ENCODE measurements around the gene CCL27.

CCL27 gene

GRCh38 chr9:34623374-34624235, 38.9 kb downstream of the CCL27 start:
- in situ Hi-C loops (cut with MboI; ENCODE audit: low pct_unique_long_range_greater_than_20kb, low sequenced_read_pairs, unreplicated experiment) = no loop called here
- no peak for TF ChIP-seq CTCF (IDR thresholded peaks at IDR 0.05; ENCODE audit: extremely low read depth, insufficient read depth, missing control alignments)
- DNase-seq (ENCODE audit: low spot score) = no peak

GRCh38 chr9:34620061-34620994, 42.1 kb downstream of the CCL27 start, which contains the start of gene DCTN3:
Gene DCTN3 (minus strand): TSS chr9:34620495. CDS start chr9:34620464, 31 bp downstream.
- DNase-seq (ENCODE audit: low spot score) = peak; percentile 97
- in situ Hi-C loops (cut with MboI; ENCODE audit: low pct_unique_long_range_greater_than_20kb, low sequenced_read_pairs, unreplicated experiment) = no loop called here
- no peak for TF ChIP-seq CTCF (IDR thresholded peaks at IDR 0.05; ENCODE audit: extremely low read depth, insufficient read depth, missing control alignments)

- TF ChIP-seq CTCF (IDR thresholded peaks at IDR 0.05; ENCODE audit: extremely low read depth, insufficient read depth, missing control alignments) = no peak
- DNase-seq (ENCODE audit: low spot score) = no peak
- in situ Hi-C loops (cut with MboI; ENCODE audit: low pct_unique_long_range_greater_than_20kb, low sequenced_read_pairs, unreplicated experiment) = no loop called here
These were observed 47.3 kb downstream of the CCL27 start for GRCh38 chr9:34615132-34615531.

GRCh38 chr9:34612788-34613390, 49.6 kb downstream of the CCL27 start:
- in situ Hi-C loops (cut with MboI; ENCODE audit: low pct_unique_long_range_greater_than_20kb, low sequenced_read_pairs, unreplicated experiment) = no loop called here

More at GRCh38 chr9:34612788-34613390, 49.6 kb downstream of the CCL27 start:
- TF ChIP-seq CTCF (IDR thresholded peaks at IDR 0.05; ENCODE audit: extremely low read depth, insufficient read depth, missing control alignments) = peak; percentile 87
- peak; percentile 83 for DNase-seq (ENCODE audit: low spot score)
